Lung (tissue), 12 donors: ENCODE results near the gene TFF1. TPM values are rescaled to one million over a fixed set of nuclear protein-coding genes. Genes with fewer than 3 reads are reported as not detected.
A peak's percentile ranks its signal among the peaks of the same experiment; 100 is the strongest.

Source experiments
- ATAC-seq: fragments of 200-7000 bp; cut with Tn5 transposase; one replicate; pipeline ENCODE4 v1.9.1; 2020; ENCODE audit warnings: moderate number of reproducible peaks; ENCODE audit not compliant: insufficient read depth, low FRiP score
- DNase-seq, 3 donors: peaks; one replicate each; pipeline ENCODE4 v3.0.0-alpha.2; 2013 to 2017
- H3K27ac ChIP-seq, 2 donors: one replicate each; pipeline ENCODE4 v1.5.1; 2013; ENCODE audit warnings: mild to moderate bottlenecking in 2 of 2, moderate library complexity in 2 of 2, control low read depth in 1 of 2, inconsistent platforms in 1 of 2, low read depth in 1 of 2, low read length in 1 of 2
- H3K27me3 ChIP-seq, 3 donors: one replicate each; pipeline ENCODE4 v1.5.1; 2013; ENCODE audit warnings: low read length in 2 of 3; ENCODE audit not compliant: control insufficient read depth in 3 of 3, insufficient read depth in 3 of 3
- H3K36me3 ChIP-seq, 4 donors: one replicate each; pipeline ENCODE4 v1.5.1; 2013; ENCODE audit warnings: low read length in 4 of 4, mild to moderate bottlenecking in 1 of 4, moderate library complexity in 1 of 4; ENCODE audit not compliant: control insufficient read depth in 4 of 4, insufficient read depth in 4 of 4
- H3K4me1 ChIP-seq, 5 donors: one replicate each; pipeline ENCODE4 v1.5.1; 2013; ENCODE audit warnings: low read length in 5 of 5, mild to moderate bottlenecking in 2 of 5, moderate library complexity in 1 of 5; ENCODE audit not compliant: control insufficient read depth in 5 of 5, insufficient read depth in 5 of 5
- H3K4me3 ChIP-seq: one replicate; pipeline ENCODE4 v1.5.1; 2013; ENCODE audit warnings: mild to moderate bottlenecking, control low read depth, moderate library complexity
- H3K9ac ChIP-seq, 2 donors: one replicate each; pipeline ENCODE4 v1.5.1; 2013; ENCODE audit warnings: low read length in 2 of 2, control low read depth in 1 of 2; ENCODE audit not compliant: insufficient read depth in 1 of 2
- H3K9me3 ChIP-seq, 4 donors: one replicate each; pipeline ENCODE4 v1.5.1; 2013; ENCODE audit warnings: low read length in 3 of 4, mild to moderate bottlenecking in 1 of 4, moderate library complexity in 1 of 4; ENCODE audit not compliant: control insufficient read depth in 4 of 4, insufficient read depth in 3 of 4
- CTCF ChIP-seq: IDR thresholded peaks from 2 replicates; pipeline ENCODE4 v1.5.1; 2012; ENCODE audit warnings: mild to moderate bottlenecking; ENCODE audit errors: control extremely low read depth, extremely low read depth
- WGBS, 2 donors: extraction: QIAGEN DNeasy Blood & Tissue Kit; methylation state at CpG; one replicate each; pipeline ENCODE4 v1.1.7; 2013; 5-methylcytosine and 5-hydroxymethylcytosine counted together
- polyA plus RNA-seq, 2 donors: library from polyadenylated mRNA; stranded (reverse); fragments of 200-250 nt; gene quantifications; one replicate each; pipeline ENCODE4 v1.2.1, GENCODE V29; 2013
- total RNA-seq, 2 donors: library from RNA; depleted of rRNA in 1 of 2; stranded (reverse); fragments of >200 nt in 1 of 2; gene quantifications; one replicate each; pipeline ENCODE4 v1.2.1, GENCODE V29; 2014 to 2021
- donor health status: control.
- donor health status: control.
- donor health status: Bipolar disorder and iron deficiency.
- donor health status: healthy.
- donor health status: DM: yes; HTN: yes; CAD: no.

TFF1 gene
- total and polyA plus RNA-seq, 4 donors = 0.83 to 3.8 (median 1.2) TPM; not detected in 1

GRCh38 chr21:42313501-42313969 is 52.8 kb downstream of the TFF1 start:
- Histone ChIP-seq H3K27me3 (no peaks in the 10 kb centered on the region), H3K36me3 (no peaks in the 10 kb centered on the region), H3K9ac (no peak overlapping the region), H3K27ac (no peak overlapping the region), H3K4me1 (peaks cover 0 to 21% (median 4%) of the 10 kb centered on the region in 5 donors), H3K4me3 (no peak overlapping the region), H3K9me3 (no peaks in the 10 kb centered on the region)
- DNase-seq (peak; percentile 23 to 47 (median 46)), ATAC-seq (no peak)
- TF ChIP-seq CTCF = no peak
- whole genome bisulfite sequencing, 2 donors = 37 to 61% methylated on average over 13 of the region's 13 CpGs

GRCh38 chr21:42312626-42313104 is 53.7 kb downstream of the TFF1 start:
- no peak overlapping the region for H3K27ac ChIP-seq
- peaks cover 0 to 21% (median 4%) of the 10 kb centered on the region in 5 donors for H3K4me1 ChIP-seq
- WGBS, 2 donors = 88 to 89% methylated on average over 16 of the region's 16 CpGs
- no peak overlapping the region for H3K9ac ChIP-seq
- no peak for TF ChIP-seq CTCF
- ATAC-seq = no peak
- no peaks in the 10 kb centered on the region for H3K27me3 ChIP-seq
- no peaks in the 10 kb centered on the region for H3K9me3 ChIP-seq
- no peaks in the 10 kb centered on the region for H3K36me3 ChIP-seq
- no peak for DNase-seq
- H3K4me3 ChIP-seq = no peak overlapping the region

Other genes with a start within 250 kb of the TFF1 start
- gene ABCG1, start 147.4 kb downstream of the TFF1 start, total RNA-seq = 10 to 100 TPM; 36.4 to 65.0 TPM
- gene ABCG1, start 147.4 kb downstream of the TFF1 start, polyA plus RNA-seq = 10 to 100 TPM; 11.5 to 33.5 TPM
- 10 to 100 TPM; 23.9 to 37.8 TPM for gene TFF3, start 51.1 kb downstream of the TFF1 start, total RNA-seq
- gene TFF3, start 51.1 kb downstream of the TFF1 start, polyA plus RNA-seq = 10 to 100 TPM; 30.8 to 54.0 TPM
- not detected for gene TFF2, start 15.5 kb downstream of the TFF1 start, total RNA-seq
- gene TFF2, start 15.5 kb downstream of the TFF1 start, polyA plus RNA-seq = not detected
- 1 to 10 TPM; 2.1 to 7.9 TPM for gene TMPRSS3, start 29.5 kb upstream of the TFF1 start, total RNA-seq
- 1 to 10 TPM; 3.2 to 5.2 TPM for gene TMPRSS3, start 29.5 kb upstream of the TFF1 start, polyA plus RNA-seq
- under 1 TPM; 0.74 to 0.88 TPM for gene UBASH3A, start 37.4 kb upstream of the TFF1 start, total RNA-seq
- under 1 TPM; 0.58 to 0.61 TPM for gene UBASH3A, start 37.4 kb upstream of the TFF1 start, polyA plus RNA-seq
- 10 to 100 TPM; 30.1 to 46.9 TPM for gene RSPH1, start 129.7 kb upstream of the TFF1 start, total RNA-seq
- gene RSPH1, start 129.7 kb upstream of the TFF1 start, polyA plus RNA-seq = 10 to 100 TPM; 17.6 to 25.4 TPM
- gene SLC37A1, start 147.3 kb upstream of the TFF1 start, total RNA-seq = 10 to 100 TPM; 25.5 to 29.5 TPM
- 10 to 100 TPM; 13.3 to 13.6 TPM for gene SLC37A1, start 147.3 kb upstream of the TFF1 start, polyA plus RNA-seq